Activated T-cell treated with anti-CD3 and anti-CD28 coated beads, Interleukin-2, amount 50 U/mL, for 4 hours (primary cell): ENCODE measurements around the gene DDIT3. TPM values are rescaled to one million over a fixed set of nuclear protein-coding genes. Genes with fewer than 3 reads are reported as not detected.
A peak's percentile ranks its signal among the peaks of the same experiment; 100 is the strongest.
"Not testable (repeated sequence)": the region's sequence is repeated elsewhere in the genome, so short reads cannot be mapped to it uniquely, and the experiment has no call there.

Experiments used
- ATAC-seq, 2 donors: fragments of 200-7000 bp; cut with Tn5 transposase; one replicate each; pipeline ENCODE4 v1.10.0; 2021
- DNase-seq: peaks from one replicate; pipeline ENCODE4 v3.0.0-alpha.2; 2020
- H3K27me3 Mint-ChIP-seq: one replicate; pipeline ENCODE4 v1.8.0; 2021; ENCODE audit warnings: low read depth, mixed read lengths
- H3K36me3 Mint-ChIP-seq: one replicate; pipeline ENCODE4 v1.8.0; 2022; ENCODE audit warnings: mixed read lengths; ENCODE audit not compliant: insufficient read depth
- H3K4me1 Mint-ChIP-seq: one replicate; pipeline ENCODE4 v1.8.0; 2021; ENCODE audit warnings: low read depth, mixed read lengths
- H3K4me3 Mint-ChIP-seq: one replicate; pipeline ENCODE4 v1.8.0; 2021; ENCODE audit warnings: mild to moderate bottlenecking, moderate library complexity, mixed read lengths
- H3K9me3 Mint-ChIP-seq: one replicate; pipeline ENCODE4 v1.8.0; 2021; ENCODE audit warnings: mixed read lengths
- total RNA-seq, 3 donors: library from RNA; stranded (reverse); gene quantifications; one replicate each; pipeline ENCODE4 v1.2.1, GENCODE V29; 2021

The DDIT3 gene
- total RNA-seq, 3 donors from 2014 or later: 9.2 to 12.2 (median 10.8) TPM

DNA sequence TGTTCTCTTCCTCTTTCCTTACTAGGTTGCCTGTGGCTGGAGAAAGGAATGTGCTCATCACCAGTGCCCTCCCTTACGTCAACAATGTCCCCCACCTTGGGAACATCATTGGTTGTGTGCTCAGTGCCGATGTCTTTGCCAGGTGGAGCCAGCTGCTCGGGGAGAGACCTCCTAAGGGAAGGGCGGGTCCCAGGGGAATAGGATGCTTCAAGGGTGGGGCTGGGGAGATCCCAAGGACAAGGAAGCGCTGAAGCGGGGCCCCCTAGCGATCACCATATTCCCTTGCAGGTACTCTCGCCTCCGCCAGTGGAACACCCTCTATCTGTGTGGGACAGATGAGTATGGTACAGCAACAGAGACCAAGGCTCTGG, 22.2 kb downstream of the DDIT3 start:
- DNase-seq (no peak), ATAC-seq (no peak)
- H3K9me3 Mint-ChIP-seq: no peaks in the 10 kb centered on the region
- peaks cover 6% of the 10 kb centered on the region for H3K4me1 Mint-ChIP-seq
- H3K36me3 Mint-ChIP-seq: peaks cover 46% of the 10 kb centered on the region
- H3K4me3 Mint-ChIP-seq: no peak overlapping the region
- no peaks in the 10 kb centered on the region for H3K27me3 Mint-ChIP-seq

GRCh38 chr12:57497223-57498131, 22.8 kb downstream of the DDIT3 start:
- Mint-ChIP-seq H3K9me3 (no peaks in the 10 kb centered on the region), H3K27me3 (no peaks in the 10 kb centered on the region), H3K36me3 (peaks cover 52% of the 10 kb centered on the region), H3K4me3 (no peak overlapping the region), H3K4me1 (peaks cover 8% of the 10 kb centered on the region)
- DNase-seq (no peak), ATAC-seq (no peak)

DNA sequence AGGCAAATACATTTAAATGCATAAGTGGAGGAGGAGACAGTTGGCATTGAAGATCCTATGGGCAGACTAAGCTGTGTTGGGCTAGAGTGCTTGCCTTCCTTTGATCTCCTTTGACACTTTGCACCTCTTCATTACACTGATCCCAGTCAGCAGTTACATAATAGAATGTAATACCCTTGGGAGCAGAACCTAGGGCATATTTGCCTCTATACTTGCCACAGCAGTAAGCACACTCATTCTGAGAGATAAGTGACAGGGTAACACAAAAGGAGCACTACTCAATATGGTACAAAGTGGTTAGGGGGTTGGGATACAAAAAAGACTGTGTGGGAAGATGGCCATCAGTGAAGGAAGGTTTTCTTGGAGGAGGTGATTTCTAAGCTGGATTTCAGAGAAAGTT, 23.5 kb downstream of the DDIT3 start:
- no peaks in the 10 kb centered on the region for H3K9me3 Mint-ChIP-seq
- H3K27me3 Mint-ChIP-seq: no peaks in the 10 kb centered on the region
- peaks cover 48% of the 10 kb centered on the region for H3K36me3 Mint-ChIP-seq
- DNase-seq: no peak
- peak; percentile 23 to 38 for ATAC-seq
- peaks cover 8% of the 10 kb centered on the region for H3K4me1 Mint-ChIP-seq
- H3K4me3 Mint-ChIP-seq: no peak overlapping the region

GRCh38 chr12:57495051-57495701, 25.1 kb downstream of the DDIT3 start:
- Mint-ChIP-seq H3K36me3 (peaks cover 43% of the 10 kb centered on the region), H3K4me1 (peaks cover 15% of the 10 kb centered on the region)
- H3K27me3 Mint-ChIP-seq, H3K9me3 Mint-ChIP-seq, H3K4me3 Mint-ChIP-seq, ATAC-seq, DNase-seq: not testable (repeated sequence)

DNA sequence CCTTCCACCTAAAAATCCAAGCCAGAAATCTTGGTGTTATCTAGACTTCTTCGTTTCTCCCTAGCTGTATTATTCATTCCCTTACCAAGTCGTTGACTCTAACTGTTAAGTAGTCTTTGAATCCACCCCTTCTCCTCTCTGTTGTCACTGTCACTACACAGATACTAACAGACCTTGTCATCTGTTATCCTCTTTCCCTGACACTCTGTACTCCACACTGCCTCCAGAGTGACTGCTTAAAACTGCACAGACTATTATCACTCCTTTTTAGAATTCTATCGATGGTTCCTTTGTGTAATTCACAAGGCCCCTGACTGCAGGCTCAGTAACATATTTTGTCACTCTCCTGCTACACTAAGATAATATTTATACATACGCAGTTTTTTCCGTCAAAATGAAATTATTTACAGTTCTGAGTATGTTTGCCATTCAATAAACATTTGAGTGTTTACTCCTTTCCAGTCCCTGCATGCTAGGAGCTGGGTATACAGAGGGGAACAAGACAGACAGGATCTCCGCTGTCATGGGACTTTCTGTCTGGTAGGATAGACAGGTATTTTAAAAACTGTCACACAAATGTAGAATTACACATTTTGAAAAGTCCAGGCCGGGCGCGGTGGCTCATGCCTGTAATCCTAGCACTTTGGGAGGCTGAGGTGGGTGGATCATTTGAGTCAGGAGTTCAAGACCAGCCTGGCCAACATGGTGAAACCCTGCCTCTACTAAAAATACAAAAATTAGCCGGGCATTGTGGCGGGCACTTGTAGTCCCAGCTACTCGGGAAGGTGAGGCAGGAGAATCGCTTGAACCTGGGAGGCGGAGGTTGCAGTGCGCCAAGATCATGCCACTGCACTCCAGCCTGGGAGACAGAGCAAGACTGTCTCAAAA, 28.7 kb downstream of the DDIT3 start:
- no peak for ATAC-seq
- peak overlapping the region; percentile 59 for H3K4me3 Mint-ChIP-seq
- peaks cover 38% of the 10 kb centered on the region for H3K36me3 Mint-ChIP-seq
- no peaks in the 10 kb centered on the region for H3K9me3 Mint-ChIP-seq
- peaks cover 30% of the 10 kb centered on the region for H3K4me1 Mint-ChIP-seq
- H3K27me3 Mint-ChIP-seq: no peaks in the 10 kb centered on the region
- no peak for DNase-seq

DNA sequence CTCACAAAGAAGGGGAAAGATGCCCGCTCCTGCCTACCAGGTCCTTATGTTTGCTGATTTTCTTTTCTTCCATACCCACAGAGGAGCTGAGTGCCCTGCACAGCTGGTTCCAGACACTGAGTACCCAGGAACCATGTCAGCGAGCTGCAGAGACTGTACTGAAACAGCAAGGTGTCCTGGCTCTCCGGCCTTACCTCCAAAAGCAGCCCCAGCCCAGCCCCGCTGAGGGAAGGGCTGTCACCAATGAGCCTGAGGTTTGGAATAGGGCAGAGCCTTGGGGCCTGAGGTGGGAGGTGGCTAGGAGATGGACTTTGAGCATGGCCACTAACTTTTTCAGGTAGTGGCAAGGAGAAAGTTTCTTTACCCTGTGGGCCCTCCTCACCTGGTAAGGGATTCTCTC, 30.2 kb downstream of the DDIT3 start:
- H3K27me3 Mint-ChIP-seq: no peaks in the 10 kb centered on the region
- peak overlapping the region; percentile 98 for H3K4me3 Mint-ChIP-seq
- ATAC-seq: no peak
- H3K9me3 Mint-ChIP-seq: no peaks in the 10 kb centered on the region
- H3K36me3 Mint-ChIP-seq: peaks cover 34% of the 10 kb centered on the region
- H3K4me1 Mint-ChIP-seq: peaks cover 30% of the 10 kb centered on the region
- DNase-seq: no peak

- no peaks in the 10 kb centered on the region for H3K9me3 Mint-ChIP-seq
- DNase-seq: no peak
- H3K27me3 Mint-ChIP-seq: no peaks in the 10 kb centered on the region
- peaks cover 31% of the 10 kb centered on the region for H3K36me3 Mint-ChIP-seq
- peak overlapping the region; percentile 98 for H3K4me3 Mint-ChIP-seq
- peaks cover 30% of the 10 kb centered on the region for H3K4me1 Mint-ChIP-seq
- no peak for ATAC-seq
Measured at GRCh38 chr12:57489157-57489641, 31.1 kb downstream of the DDIT3 start.

DNA sequence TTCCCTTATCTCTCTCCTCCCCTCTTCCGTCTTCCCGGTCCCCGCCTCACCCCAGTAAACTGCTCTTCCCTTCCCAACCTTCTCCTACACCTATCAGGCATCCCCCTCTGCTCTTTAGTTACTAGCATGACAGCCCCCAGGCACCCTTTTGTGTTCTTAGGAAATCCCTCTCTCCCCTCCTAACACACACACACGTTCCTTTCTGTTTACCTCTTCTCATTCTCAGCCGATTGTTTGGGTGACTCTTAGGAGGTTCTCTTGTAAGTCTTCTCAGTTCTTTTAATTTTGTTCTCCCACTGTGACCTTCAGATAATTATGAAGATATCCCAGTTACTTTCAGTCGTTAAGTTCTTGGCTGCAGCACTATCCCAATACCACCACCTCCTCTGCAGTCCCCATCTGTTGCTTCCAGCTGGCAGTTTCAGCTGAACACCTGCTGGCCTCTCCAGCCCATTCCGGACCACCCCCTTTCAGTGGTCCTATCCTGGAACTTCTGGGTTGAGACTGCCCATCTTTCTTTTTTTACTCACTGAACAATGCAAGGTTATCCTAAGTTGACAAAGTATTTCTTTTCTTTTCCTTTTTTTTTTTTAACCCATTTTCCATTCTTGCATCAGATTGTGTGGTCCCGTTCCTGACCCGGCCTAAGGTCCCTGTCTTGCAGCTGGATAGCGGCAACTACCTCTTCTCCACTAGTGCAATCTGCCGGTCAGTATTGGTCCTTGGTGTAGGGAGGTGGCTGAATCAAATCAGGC, 31.7 kb downstream of the DDIT3 start:
- Mint-ChIP-seq H3K9me3 (no peaks in the 10 kb centered on the region), H3K4me1 (peaks cover 30% of the 10 kb centered on the region), H3K4me3 (peak overlapping the region; percentile 98), H3K36me3 (peaks cover 31% of the 10 kb centered on the region), H3K27me3 (no peaks in the 10 kb centered on the region)
- DNase-seq (no peak), ATAC-seq (peak; percentile 5 to 10)

- Mint-ChIP-seq H3K4me1 (peaks cover 35% of the 10 kb centered on the region), H3K9me3 (no peaks in the 10 kb centered on the region), H3K4me3 (peak within 1 kb of the TSS; percentile 98), H3K36me3 (peaks cover 33% of the 10 kb centered on the region), H3K27me3 (no peaks in the 10 kb centered on the region)
- peak; percentile 87 for DNase-seq
- peak; percentile 98 to 99 for ATAC-seq
Measured at GRCh38 chr12:57487597-57488401, 32.5 kb downstream of the DDIT3 start, which contains the start of gene MARS1. MARS1 (plus strand) TSS chr12:57488068; CDS start chr12:57488091, 23 bp downstream.

- no peak for ATAC-seq
- no peaks in the 10 kb centered on the region for H3K9me3 Mint-ChIP-seq
- H3K4me1 Mint-ChIP-seq: peaks cover 35% of the 10 kb centered on the region
- H3K4me3 Mint-ChIP-seq: no peak overlapping the region
- H3K36me3 Mint-ChIP-seq: peaks cover 30% of the 10 kb centered on the region
- no peaks in the 10 kb centered on the region for H3K27me3 Mint-ChIP-seq
- DNase-seq: no peak
Measured at GRCh38 chr12:57487055-57487596, 33.2 kb downstream of the DDIT3 start.

DNA sequence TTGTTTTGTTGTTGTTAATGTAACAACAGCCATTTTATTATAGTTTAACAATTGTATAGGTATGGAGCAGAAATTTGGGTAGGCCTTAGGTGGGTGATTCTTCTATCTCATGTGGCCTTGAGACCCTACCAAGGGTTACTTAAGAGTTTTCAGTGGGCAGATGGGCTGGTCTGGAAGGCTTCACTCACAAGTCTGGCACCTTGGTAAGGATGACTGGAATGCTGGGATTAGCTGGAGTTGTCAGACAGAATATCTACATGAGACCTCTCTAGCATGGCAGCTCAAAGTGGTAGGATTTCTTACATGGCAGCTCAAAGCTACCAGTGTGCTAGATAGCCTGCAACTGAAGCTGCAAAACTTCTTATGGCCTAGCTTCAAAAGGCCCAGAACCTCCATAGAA, 34.6 kb downstream of the DDIT3 start:
- no peak overlapping the region for H3K4me3 Mint-ChIP-seq
- H3K36me3 Mint-ChIP-seq: peaks cover 22% of the 10 kb centered on the region
- no peaks in the 10 kb centered on the region for H3K27me3 Mint-ChIP-seq
- no peak for DNase-seq
- no peak for ATAC-seq
- no peaks in the 10 kb centered on the region for H3K9me3 Mint-ChIP-seq
- H3K4me1 Mint-ChIP-seq: peaks cover 41% of the 10 kb centered on the region

- Mint-ChIP-seq H3K27me3 (no peaks in the 10 kb centered on the region), H3K36me3 (peaks cover 6% of the 10 kb centered on the region), H3K4me1 (peaks cover 48% of the 10 kb centered on the region), H3K4me3 (no peak overlapping the region), H3K9me3 (no peaks in the 10 kb centered on the region)
- ATAC-seq: no peak
- no peak for DNase-seq
Measured at GRCh38 chr12:57483466-57483865, 36.8 kb downstream of the DDIT3 start.

GRCh38 chr12:57481671-57482070, 38.6 kb downstream of the DDIT3 start:
- Mint-ChIP-seq H3K4me3 (no peak overlapping the region), H3K36me3 (peaks cover 5% of the 10 kb centered on the region), H3K27me3 (no peaks in the 10 kb centered on the region), H3K9me3 (no peaks in the 10 kb centered on the region), H3K4me1 (peaks cover 59% of the 10 kb centered on the region)
- no peak for ATAC-seq
- DNase-seq: no peak
